ENCODE measurements around the gene CFAP20. TPM values are rescaled to one million over a fixed set of nuclear protein-coding genes. Genes with fewer than 3 reads are reported as not detected.
A peak's percentile ranks its signal among the peaks of the same experiment; 100 is the strongest.

The CFAP20 gene
- 57.9 and 82.7 TPM in 2 replicates for total RNA-seq

- peak; percentile 100 for DNase-seq
Measured at GRCh38 chr16:58129097-58129936, at the start of gene CFAP20. Gene CFAP20, minus strand, starts transcription at chr16:58129381. Its CDS starts 266 bp downstream, at chr16:58129115.

- no peak for DNase-seq
Measured at GRCh38 chr16:58177353-58177710, 48.2 kb upstream of the CFAP20 start.

GRCh38 chr16:58176608-58177352 lies 47.6 kb upstream of the CFAP20 start:
- DNase-seq: no peak

- no peak for DNase-seq
Measured at GRCh38 chr16:58170223-58170622, 41.0 kb upstream of the CFAP20 start.

GRCh38 chr16:58160855-58161254 lies 31.7 kb upstream of the CFAP20 start:
- no peak for DNase-seq

- DNase-seq: no peak
Measured at GRCh38 chr16:58158725-58159124, 29.5 kb upstream of the CFAP20 start.

- no peak for DNase-seq
Measured at GRCh38 chr16:58157951-58158540, 28.9 kb upstream of the CFAP20 start.

GRCh38 chr16:58157239-58157638 lies 28.1 kb upstream of the CFAP20 start:
- no peak for DNase-seq

- DNase-seq: no peak
Measured at GRCh38 chr16:58155839-58156238, 26.7 kb upstream of the CFAP20 start.

- DNase-seq: no peak
Measured at GRCh38 chr16:58154345-58154744, 25.2 kb upstream of the CFAP20 start.

- no peak for DNase-seq
Measured at GRCh38 chr16:58152246-58152868, 23.2 kb upstream of the CFAP20 start.

GRCh38 chr16:58148526-58148925 lies 19.3 kb upstream of the CFAP20 start:
- DNase-seq: no peak

GRCh38 chr16:58148099-58148498 lies 18.9 kb upstream of the CFAP20 start:
- DNase-seq: no peak

GRCh38 chr16:58138852-58139251 lies 9.7 kb upstream of the CFAP20 start:
- DNase-seq: no peak

- no peak for DNase-seq
Measured at GRCh38 chr16:58137581-58137980, 8.4 kb upstream of the CFAP20 start.

- DNase-seq: peak; percentile 42
Measured at GRCh38 chr16:58128711-58129096, 477 bp downstream of the CFAP20 start.

- DNase-seq: no peak
Measured at GRCh38 chr16:58128181-58128631, 975 bp downstream of the CFAP20 start.

GRCh38 chr16:58127634-58128033 lies 1.5 kb downstream of the CFAP20 start:
- peak; percentile 32 for DNase-seq

GRCh38 chr16:58127033-58127556 lies 2.1 kb downstream of the CFAP20 start:
- peak; percentile 87 for DNase-seq

- no peak for DNase-seq
Measured at GRCh38 chr16:58126451-58126961, 2.7 kb downstream of the CFAP20 start.

GRCh38 chr16:58125781-58126335 lies 3.3 kb downstream of the CFAP20 start:
- peak; percentile 28 for DNase-seq

- no peak for DNase-seq
Measured at GRCh38 chr16:58125041-58125440, 4.1 kb downstream of the CFAP20 start.

Measured in dermis blood vessel endothelial cell (primary cell).